ENCODE data around the gene IFT52.
"Not testable (repeated sequence)": the region's sequence is repeated elsewhere in the genome, so short reads cannot be mapped to it uniquely, and the experiment has no call there.

GRCh38 chr20:43601960-43602359, 11.2 kb downstream of the IFT52 start:
- TF ChIP-seq RFX5 (IDR thresholded peaks at IDR 0.05); FOSL2 (IDR thresholded peaks at IDR 0.05); FOSL2 (CRISPR knock-in tag; IDR thresholded peaks at IDR 0.05); SMC3 (IDR thresholded peaks at IDR 0.05); POLR2A (IDR thresholded peaks at IDR 0.05; ENCODE audit: low read length); HMGXB4 (CRISPR knock-in tag; IDR thresholded peaks at IDR 0.05; ENCODE audit: borderline replicate concordance); REST (IDR thresholded peaks at IDR 0.05); MAX (IDR thresholded peaks at IDR 0.05); HDAC2 (IDR thresholded peaks at IDR 0.05); HOXB5 (CRISPR knock-in tag; IDR thresholded peaks at IDR 0.05); CTCF (IDR thresholded peaks at IDR 0.05); RCOR1 (IDR thresholded peaks at IDR 0.05; ENCODE audit: low read depth, low read length); USF2 (IDR thresholded peaks at IDR 0.05): not testable (repeated sequence)
- peak; percentile 67 for TF ChIP-seq ZC3H11A (IDR thresholded peaks at IDR 0.05)

Data from A549 (cell line).